HG03354 (cell line): ENCODE results near the gene SASH1.

Source experiments
- ATAC-seq: cut with Tn5 transposase; IDR thresholded peaks from one replicate; pipeline ENCODE4 v1.9.1; 2021; ENCODE audit warnings: mild to moderate bottlenecking; ENCODE audit not compliant: unreplicated experiment, poor library complexity, severe bottlenecking

Gene SASH1

DNA sequence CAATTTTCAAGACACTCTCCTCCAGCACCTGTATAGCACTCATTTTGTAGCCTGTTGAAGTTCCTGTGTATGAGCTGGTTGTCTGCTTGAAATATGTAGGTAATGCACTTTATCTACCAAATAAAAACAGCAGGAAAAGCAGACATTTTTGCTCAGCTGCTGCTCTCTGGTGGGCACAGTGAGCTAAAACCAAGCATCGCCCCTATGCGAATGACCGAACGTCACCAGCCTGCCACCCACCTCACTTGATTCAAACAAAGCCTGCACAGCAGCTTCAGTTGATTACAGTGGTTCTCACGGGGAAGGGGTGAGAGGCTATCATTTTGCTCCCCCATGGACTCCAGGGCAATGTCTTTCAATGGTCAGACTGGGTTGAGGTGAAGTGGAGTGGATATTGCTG lies 185.7 kb downstream of the SASH1 start:
- ATAC-seq = no peak

DNA sequence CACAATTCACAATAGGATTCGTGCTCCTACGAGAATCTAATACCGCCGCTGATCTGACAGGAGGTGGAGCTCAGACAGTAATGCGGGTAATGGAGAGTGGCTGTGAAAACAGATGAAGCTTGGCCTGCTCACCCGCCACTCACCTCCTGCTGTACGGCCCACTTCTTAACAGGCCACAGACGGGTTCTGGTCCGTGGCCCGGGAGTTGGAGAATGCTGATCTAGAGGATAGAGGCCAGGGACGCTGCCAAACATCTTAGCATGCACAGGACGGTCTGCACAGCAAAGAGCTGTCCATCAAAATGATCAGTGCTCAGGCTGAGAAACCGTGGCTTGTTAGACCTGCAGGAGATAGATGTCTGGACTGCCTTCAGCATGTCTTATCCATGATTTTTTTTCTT lies 186.4 kb downstream of the SASH1 start:
- ATAC-seq = no peak

GRCh38 chr6:148530394-148530953 lies 187.8 kb downstream of the SASH1 start:
- ATAC-seq = peak; percentile 86

- no peak for ATAC-seq
These were observed 188.3 kb downstream of the SASH1 start for GRCh38 chr6:148530976-148531375.

GRCh38 chr6:148532698-148533097 lies 190.1 kb downstream of the SASH1 start:
- ATAC-seq = no peak

DNA sequence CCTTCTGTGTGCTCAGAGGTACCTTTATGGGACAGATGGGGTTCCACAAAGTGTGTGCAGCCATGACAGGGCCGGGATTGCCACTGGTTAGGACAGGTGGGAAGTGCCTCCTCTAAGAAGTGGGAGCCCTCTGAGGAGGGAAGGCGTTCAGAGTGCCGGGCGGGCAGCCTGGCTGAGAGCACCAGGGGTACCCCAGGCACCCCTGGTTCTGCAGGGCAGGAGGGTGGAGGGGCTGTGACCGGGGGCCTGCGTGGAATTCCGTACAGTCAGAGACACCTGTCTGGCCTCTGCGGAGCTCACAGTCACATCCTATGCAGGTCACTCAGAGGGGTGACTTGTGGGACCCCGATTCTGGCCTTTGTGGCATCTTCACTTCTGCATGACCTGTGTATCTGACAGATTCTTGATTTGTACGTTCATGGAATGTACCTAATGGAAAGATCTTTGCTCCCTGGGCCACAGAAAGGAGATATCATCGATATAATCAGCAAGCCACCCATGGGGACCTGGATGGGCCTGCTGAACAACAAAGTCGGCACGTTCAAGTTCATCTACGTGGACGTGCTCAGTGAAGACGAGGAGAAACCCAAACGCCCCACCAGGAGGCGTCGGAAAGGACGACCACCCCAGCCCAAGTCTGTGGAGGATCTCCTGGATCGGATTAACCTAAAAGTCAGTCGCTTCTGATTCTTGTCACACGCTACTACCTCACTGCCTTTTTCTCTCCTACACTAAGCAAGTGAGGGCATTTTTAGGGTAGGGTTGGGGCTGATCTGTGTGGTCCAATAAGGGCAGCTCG lies 190.9 kb downstream of the SASH1 start:
- no peak for ATAC-seq

- no peak for ATAC-seq
These were observed 192.2 kb downstream of the SASH1 start for GRCh38 chr6:148534871-148535270.

GRCh38 chr6:148535381-148535780 lies 192.7 kb downstream of the SASH1 start:
- no peak for ATAC-seq

- ATAC-seq = no peak
These were observed 193.3 kb downstream of the SASH1 start for GRCh38 chr6:148535976-148536375.

DNA sequence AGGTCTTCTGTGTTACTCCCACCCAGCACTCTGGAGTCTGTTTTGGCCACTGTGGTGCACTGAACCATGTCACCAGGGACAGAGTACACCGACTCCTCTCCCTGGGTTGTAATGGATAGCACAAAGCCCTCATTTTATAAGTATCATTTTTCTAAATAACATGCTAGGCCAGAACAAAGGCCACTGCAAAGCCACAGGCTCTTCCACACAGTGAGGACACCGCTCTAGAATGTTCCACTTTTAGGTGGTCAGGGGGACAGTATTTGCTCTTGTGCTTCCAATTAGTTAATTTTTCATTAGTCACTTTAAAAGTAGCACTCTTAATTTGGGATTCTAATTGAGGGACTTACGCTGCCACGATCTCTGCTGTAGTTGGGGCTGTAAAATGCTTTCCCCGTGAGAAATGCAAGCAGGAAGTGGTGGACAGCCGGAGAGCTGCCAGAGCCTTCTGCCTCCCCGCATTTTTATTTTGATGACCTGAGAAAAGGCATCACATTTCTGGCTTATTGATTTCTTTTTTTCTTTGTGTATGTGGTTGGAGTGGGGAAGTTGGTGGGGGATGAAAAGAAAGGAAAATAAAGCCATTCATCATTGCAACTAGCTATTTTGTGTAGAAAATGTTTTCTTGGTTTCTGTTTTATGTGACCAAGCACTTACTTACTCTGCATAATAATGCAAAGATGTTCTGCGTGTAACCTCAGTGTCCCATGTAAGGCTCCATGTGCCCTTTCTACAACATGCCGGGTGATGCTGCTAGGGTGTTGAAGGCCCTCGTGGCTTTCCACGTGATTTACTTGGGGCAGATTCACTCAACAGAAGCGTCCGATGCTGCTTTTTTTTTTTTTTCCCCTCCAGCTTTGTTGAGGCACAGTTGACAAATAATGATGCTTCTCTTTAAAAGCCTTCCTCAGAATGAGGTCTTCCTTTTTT lies 195.9 kb downstream of the SASH1 start:
- ATAC-seq = no peak

DNA sequence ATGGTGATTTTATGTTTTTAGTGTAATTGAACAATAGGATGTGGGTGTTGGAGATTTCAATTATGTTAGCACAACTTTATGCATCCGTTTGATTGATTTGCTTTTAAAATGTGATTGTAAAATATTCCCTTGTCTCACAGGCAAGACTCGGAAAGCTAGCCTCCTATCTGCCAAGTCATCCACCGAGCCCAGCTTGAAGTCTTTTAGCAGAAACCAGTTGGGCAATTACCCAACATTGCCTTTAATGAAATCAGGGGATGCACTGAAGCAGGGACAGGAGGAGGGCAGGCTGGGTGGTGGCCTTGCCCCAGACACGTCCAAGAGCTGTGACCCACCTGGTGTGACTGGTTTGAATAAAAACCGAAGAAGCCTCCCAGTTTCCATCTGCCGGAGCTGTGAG lies 200.9 kb downstream of the SASH1 start:
- no peak for ATAC-seq

DNA sequence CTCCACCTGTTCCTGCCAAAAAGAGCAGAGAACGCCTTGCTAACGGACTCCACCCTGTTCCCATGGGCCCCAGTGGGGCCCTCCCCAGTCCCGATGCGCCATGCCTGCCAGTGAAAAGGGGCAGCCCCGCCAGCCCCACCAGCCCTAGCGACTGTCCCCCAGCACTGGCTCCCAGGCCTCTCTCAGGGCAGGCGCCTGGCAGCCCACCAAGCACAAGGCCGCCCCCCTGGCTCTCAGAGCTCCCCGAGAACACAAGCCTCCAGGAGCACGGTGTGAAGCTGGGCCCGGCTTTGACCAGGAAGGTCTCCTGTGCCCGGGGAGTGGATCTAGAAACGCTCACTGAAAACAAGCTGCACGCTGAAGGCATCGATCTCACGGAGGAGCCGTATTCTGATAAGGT lies 201.8 kb downstream of the SASH1 start:
- ATAC-seq = no peak

DNA sequence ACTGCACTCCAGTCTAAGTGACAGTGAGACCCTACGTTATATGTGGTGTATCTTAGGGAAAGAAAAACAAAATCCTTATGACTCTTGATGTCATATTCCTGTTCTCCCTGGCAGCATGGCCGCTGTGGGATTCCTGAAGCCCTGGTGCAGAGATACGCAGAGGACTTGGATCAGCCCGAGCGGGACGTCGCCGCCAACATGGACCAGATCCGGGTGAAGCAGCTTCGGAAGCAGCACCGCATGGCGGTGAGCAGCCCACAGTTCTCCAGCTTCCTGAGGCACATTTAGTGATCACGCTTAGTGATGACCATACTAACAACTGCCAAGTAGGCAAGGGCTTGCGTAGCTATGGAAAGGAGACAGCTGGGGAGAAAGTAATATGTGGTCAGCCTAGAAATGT lies 203.3 kb downstream of the SASH1 start:
- no peak for ATAC-seq

GRCh38 chr6:148547110-148547509 lies 204.5 kb downstream of the SASH1 start:
- no peak for ATAC-seq

GRCh38 chr6:148548065-148548748 lies 205.6 kb downstream of the SASH1 start:
- no peak for ATAC-seq

DNA sequence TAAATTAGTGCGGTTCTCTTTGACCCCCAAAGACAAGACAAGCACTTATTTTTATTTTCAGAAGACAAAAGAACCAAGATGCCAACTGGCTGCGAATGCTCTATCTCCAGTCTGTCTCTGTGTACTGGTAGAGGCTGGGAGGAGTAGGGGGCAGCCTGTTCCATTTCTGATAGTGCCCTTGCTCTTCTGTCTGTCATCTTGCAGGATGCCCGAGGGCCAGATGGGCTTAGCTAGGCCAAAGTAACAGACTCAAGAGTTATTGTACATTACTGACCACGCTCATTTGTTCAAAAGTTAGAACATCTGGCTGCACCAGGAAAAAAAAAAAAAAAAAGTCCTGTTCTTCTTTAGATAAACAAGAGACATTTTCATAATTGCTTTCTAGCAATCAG lies 206.1 kb downstream of the SASH1 start:
- no peak for ATAC-seq

DNA sequence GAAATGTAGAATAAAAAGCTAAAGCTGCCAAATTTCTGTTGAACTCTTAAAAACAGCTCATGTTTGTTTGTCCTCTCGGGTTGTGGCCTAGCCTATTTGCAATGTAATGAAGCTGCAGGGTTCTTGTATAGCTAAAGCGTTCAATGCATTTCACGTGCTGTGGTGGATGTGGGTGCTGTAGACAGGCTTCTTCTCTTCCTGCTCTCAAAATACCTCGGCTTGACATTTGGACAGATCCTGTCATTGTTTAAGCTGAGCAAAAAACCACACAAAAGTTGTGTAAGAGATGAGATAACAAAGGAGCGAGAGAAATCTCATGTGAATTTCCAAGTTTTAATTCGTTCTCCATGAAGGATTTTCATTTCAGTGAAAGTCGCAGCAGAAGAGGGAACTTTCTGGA lies 207.9 kb downstream of the SASH1 start:
- no peak for ATAC-seq

GRCh38 chr6:148551226-148551625 lies 208.6 kb downstream of the SASH1 start:
- ATAC-seq = no peak

DNA sequence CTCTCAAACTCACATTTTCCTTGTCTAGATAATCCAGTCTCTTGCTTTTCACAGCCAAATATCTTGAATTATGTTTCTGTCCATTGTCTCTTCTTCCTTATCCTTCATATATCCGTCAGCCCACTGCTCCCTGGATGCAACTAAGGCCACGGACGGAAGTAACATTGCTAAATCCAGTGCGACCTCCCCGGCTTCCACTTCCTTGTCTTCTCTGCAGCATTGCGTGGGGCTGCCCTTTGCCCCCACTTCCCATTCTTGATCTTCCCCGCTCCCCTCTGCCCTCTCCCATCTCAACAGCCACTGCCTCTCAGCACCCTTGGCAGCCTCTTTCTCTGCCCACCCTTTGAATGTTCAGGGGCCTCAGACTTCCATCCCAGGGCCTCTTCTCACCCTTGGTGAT lies 213.8 kb downstream of the SASH1 start:
- ATAC-seq = no peak

DNA sequence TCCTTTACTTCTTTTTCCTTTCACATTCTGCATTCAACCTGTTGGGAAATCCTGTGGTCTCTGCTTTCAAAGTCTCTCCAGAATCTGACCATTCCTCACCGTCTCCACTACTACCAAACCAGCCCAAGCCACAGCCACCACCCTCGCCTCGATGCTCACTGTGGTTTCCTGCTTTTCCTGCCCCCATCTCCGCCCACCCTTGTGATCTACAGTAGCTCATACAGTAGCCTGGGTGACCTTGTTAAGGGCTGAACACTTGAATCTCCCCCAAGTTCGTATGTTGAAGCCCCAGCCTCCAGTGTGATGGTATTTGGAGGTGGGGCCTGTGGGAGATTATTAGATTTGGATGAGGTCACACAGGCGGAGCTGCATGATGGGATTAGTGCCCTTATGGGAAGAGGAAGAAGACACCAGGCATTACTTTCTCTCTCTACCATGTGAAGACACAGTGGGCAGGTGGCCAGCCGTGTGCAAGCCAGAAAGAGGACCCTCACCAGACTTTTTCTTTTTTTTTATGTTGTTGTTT lies 215.2 kb downstream of the SASH1 start:
- ATAC-seq = no peak
